DND-41 (cell line): ENCODE measurements around the gene OXNAD1.

Experiments
- EZH2 ChIP-seq: IDR thresholded peaks from 3 replicates; pipeline ENCODE4 v1.6.1; 2012; ENCODE audit warnings: borderline replicate concordance, low read depth, mild to moderate bottlenecking, moderate library complexity, low read length, inconsistent platforms; ENCODE audit not compliant: severe bottlenecking
- TF ChIP-seq, protein P1 (sequence below): IDR thresholded peaks from 2 replicates; pipeline ENCODE4 v1.5.1; 2012; ENCODE audit warnings: borderline replicate concordance, low read length, moderate library complexity, mild to moderate bottlenecking; ENCODE audit not compliant: poor library complexity, severe bottlenecking; ENCODE audit errors: extremely low read depth

DNA sequence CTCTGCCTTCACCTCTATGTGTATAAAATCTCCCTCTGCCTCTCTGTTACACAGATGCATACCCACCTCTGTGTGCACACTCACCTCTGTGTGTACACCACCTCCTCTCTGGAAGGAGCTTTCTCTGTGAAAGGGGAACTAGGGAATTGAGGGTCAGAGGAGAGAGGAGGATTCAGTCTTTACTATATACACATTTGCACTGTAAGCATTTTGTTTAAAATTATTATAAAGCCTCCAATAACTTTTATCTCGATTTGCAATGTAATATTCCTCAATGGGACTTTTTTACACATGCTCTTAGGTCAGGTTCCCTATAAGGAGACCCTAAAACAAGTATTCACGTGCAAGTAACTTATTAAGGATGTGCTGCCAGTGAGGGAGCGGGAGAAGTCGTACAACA is 82.5 kb downstream of the OXNAD1 start:
- TF ChIP-seq, protein P1, sequence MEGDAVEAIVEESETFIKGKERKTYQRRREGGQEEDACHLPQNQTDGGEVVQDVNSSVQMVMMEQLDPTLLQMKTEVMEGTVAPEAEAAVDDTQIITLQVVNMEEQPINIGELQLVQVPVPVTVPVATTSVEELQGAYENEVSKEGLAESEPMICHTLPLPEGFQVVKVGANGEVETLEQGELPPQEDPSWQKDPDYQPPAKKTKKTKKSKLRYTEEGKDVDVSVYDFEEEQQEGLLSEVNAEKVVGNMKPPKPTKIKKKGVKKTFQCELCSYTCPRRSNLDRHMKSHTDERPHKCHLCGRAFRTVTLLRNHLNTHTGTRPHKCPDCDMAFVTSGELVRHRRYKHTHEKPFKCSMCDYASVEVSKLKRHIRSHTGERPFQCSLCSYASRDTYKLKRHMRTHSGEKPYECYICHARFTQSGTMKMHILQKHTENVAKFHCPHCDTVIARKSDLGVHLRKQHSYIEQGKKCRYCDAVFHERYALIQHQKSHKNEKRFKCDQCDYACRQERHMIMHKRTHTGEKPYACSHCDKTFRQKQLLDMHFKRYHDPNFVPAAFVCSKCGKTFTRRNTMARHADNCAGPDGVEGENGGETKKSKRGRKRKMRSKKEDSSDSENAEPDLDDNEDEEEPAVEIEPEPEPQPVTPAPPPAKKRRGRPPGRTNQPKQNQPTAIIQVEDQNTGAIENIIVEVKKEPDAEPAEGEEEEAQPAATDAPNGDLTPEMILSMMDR: no peak
- TF ChIP-seq EZH2: no peak
